WTC11 (cell line): ENCODE measurements around the gene RPL19. TPM values are rescaled to one million over a fixed set of nuclear protein-coding genes. Genes with fewer than 3 reads are reported as not detected.
"Not testable (repeated sequence)": the region's sequence is repeated elsewhere in the genome, so short reads cannot be mapped to it uniquely, and the experiment has no call there.

ENCODE experiments used
- ATAC-seq: fragments of 200-7000 bp; cut with Tn5 transposase; 2 replicates; pipeline ENCODE4 v1.10.0; 2021; ENCODE audit warnings: mild to moderate bottlenecking, moderate library complexity
- CTCF ChIA-PET: fragments of 300-600 bp; sonication (Branson Sonifier 250); formaldehyde crosslinking; loops from one replicate; lab custom pipeline; 2021; ENCODE audit warnings: antibody characterized with exemption; lab: Charles Lee
- POLR2A ChIA-PET: fragments of 350-600 bp; sonication (Branson Sonifier 250); formaldehyde crosslinking; loops from one replicate; lab custom pipeline; 2021; ENCODE audit warnings: antibody characterized with exemption; lab: Charles Lee
- DNase-seq: peaks from one replicate; pipeline ENCODE4 v3.0.0; 2021; ENCODE audit warnings: low spot score
- H3K27ac Mint-ChIP-seq: 2 replicates; pipeline ENCODE4 v1.8.0; 2021; ENCODE audit warnings: mixed read lengths
- H3K27me3 Mint-ChIP-seq: 2 replicates; pipeline ENCODE4 v1.8.0; 2021; ENCODE audit warnings: low read depth, mild to moderate bottlenecking, moderate library complexity, mixed read lengths
- H3K36me3 Mint-ChIP-seq: 2 replicates; pipeline ENCODE4 v1.8.0; 2021; ENCODE audit warnings: mixed read lengths
- H3K4me1 Mint-ChIP-seq: 2 replicates; pipeline ENCODE4 v1.8.0; 2022; ENCODE audit warnings: mixed read lengths
- H3K4me3 Mint-ChIP-seq: 2 replicates; pipeline ENCODE4 v1.8.0; 2021; ENCODE audit warnings: mild to moderate bottlenecking, moderate library complexity, mixed read lengths
- H3K9me3 Mint-ChIP-seq: 2 replicates; pipeline ENCODE4 v1.8.0; 2021; ENCODE audit warnings: mixed read lengths
- AFF4 ChIP-seq: sonication (generic); formaldehyde crosslinking; IDR thresholded peaks from 2 replicates; pipeline ENCODE4 v1.8.1; 2023; ENCODE audit warnings: mild to moderate bottlenecking, missing genetic modification reagents, borderline replicate concordance
- CBFB ChIP-seq: sonication (generic); formaldehyde crosslinking; IDR thresholded peaks from 2 replicates; pipeline ENCODE4 v1.8.1; 2022; ENCODE audit warnings: mild to moderate bottlenecking, low read depth, missing genetic modification reagents
- CDX4 ChIP-seq: fragments of 250-450 bp; sonication (Bioruptor Pico); IDR thresholded peaks from 2 replicates; pipeline ENCODE4 v1.9.0; 2021; ENCODE audit warnings: moderate library complexity, mild to moderate bottlenecking, inconsistent platforms, borderline replicate concordance
- CTCF ChIP-seq: fragments of 200-600 bp; IDR thresholded peaks from 2 replicates; pipeline ENCODE4 v1.8.0; 2022; ENCODE audit warnings: antibody characterized with exemption
- ESRRA ChIP-seq: sonication (generic); formaldehyde crosslinking; IDR thresholded peaks from 2 replicates; pipeline ENCODE4 v1.8.1; 2022; ENCODE audit warnings: mild to moderate bottlenecking, missing genetic modification reagents, borderline replicate concordance
- ETV6 ChIP-seq: sonication (generic); formaldehyde crosslinking; IDR thresholded peaks from 2 replicates; pipeline ENCODE4 v1.8.1; 2022; ENCODE audit warnings: mild to moderate bottlenecking, missing genetic modification reagents
- FOXK1 ChIP-seq: sonication (generic); formaldehyde crosslinking; IDR thresholded peaks from 2 replicates; pipeline ENCODE4 v1.8.0; 2022; ENCODE audit warnings: mild to moderate bottlenecking, moderate library complexity, missing genetic modification reagents
- GRHL2 ChIP-seq: fragments of 250-450 bp; sonication (Bioruptor Pico); IDR thresholded peaks from 2 replicates; pipeline ENCODE4 v1.8.0; 2022; ENCODE audit warnings: mild to moderate bottlenecking, moderate library complexity; ENCODE audit not compliant: insufficient replicate concordance, severe bottlenecking
- JAZF1 ChIP-seq: fragments of 250-450 bp; sonication (Bioruptor Pico); IDR thresholded peaks from 2 replicates; pipeline ENCODE4 v1.9.0; 2021; ENCODE audit warnings: moderate library complexity, mild to moderate bottlenecking, inconsistent platforms
- MAX ChIP-seq: sonication (generic); formaldehyde crosslinking; IDR thresholded peaks from 2 replicates; pipeline ENCODE4 v1.8.0; 2022; ENCODE audit warnings: mild to moderate bottlenecking, missing genetic modification reagents
- PRRX2 ChIP-seq: fragments of 250-450 bp; sonication (Bioruptor Pico); IDR thresholded peaks from 2 replicates; pipeline ENCODE4 v1.8.0; 2021; ENCODE audit warnings: mild to moderate bottlenecking
- RELA ChIP-seq: sonication (generic); formaldehyde crosslinking; IDR thresholded peaks from 2 replicates; pipeline ENCODE4 v1.8.1; 2022; ENCODE audit warnings: missing genetic modification reagents, mild to moderate bottlenecking, borderline replicate concordance
- SOX15 ChIP-seq: fragments of 250-450 bp; sonication (Bioruptor Pico); IDR thresholded peaks from 2 replicates; pipeline ENCODE4 v1.9.0; 2021; ENCODE audit warnings: mild to moderate bottlenecking
- TEAD1 ChIP-seq: sonication (generic); formaldehyde crosslinking; IDR thresholded peaks from 2 replicates; pipeline ENCODE4 v1.8.0; 2022; ENCODE audit warnings: mild to moderate bottlenecking, missing genetic modification reagents
- ZNF232 ChIP-seq: sonication (generic); formaldehyde crosslinking; IDR thresholded peaks from 2 replicates; pipeline ENCODE4 v1.8.0; 2022; ENCODE audit warnings: mild to moderate bottlenecking, missing genetic modification reagents
- ZNF281 ChIP-seq: sonication (generic); formaldehyde crosslinking; IDR thresholded peaks from 2 replicates; pipeline ENCODE4 v1.8.0; 2023; ENCODE audit warnings: mild to moderate bottlenecking, missing genetic modification reagents
- total RNA-seq: library from RNA; stranded (reverse); gene quantifications from 3 replicates; pipeline ENCODE4 v1.2.3, GENCODE V29; 2021

RPL19 gene
- total RNA-seq, 1 experiment from 2014 or later: 1,970 TPM

- TF ChIP-seq AFF4 (CRISPR knock-in tag): no peak
- no peak for TF ChIP-seq CBFB (CRISPR knock-in tag)
Measured at GRCh38 chr17:39244016-39244599, 44.0 kb downstream of the RPL19 start (continued).

GRCh38 chr17:39244600-39245570 is 44.8 kb downstream of the RPL19 start:
- H3K36me3 Mint-ChIP-seq: no peaks in the 10 kb centered on the region
- POLR2A ChIA-PET: interaction anchor here (0.8 to 1.5 kb wide), 4 partner anchors 9 to 80 kb away, joined by 3 to 6 read pairs (median 5); no protein-coding TSS in a partner anchor

GRCh38 chr17:39246274-39246673 is 46.2 kb downstream of the RPL19 start:
- ChIA-PET CTCF (interaction anchor here (0.6 to 15.5 kb wide), 11 partner anchors 10 to 751 kb away, joined by 3 to 626 read pairs (median 7); no protein-coding TSS in a partner anchor), POLR2A (no interaction called here)
- H3K4me3 Mint-ChIP-seq: no peak overlapping the region
- peaks cover 21% of the 10 kb centered on the region for H3K4me1 Mint-ChIP-seq
- ATAC-seq (no peak), DNase-seq (no peak)
- TF ChIP-seq JAZF1 (CRISPR knock-in tag): no peak
- no peak for TF ChIP-seq PRRX2 (CRISPR knock-in tag)
- no peak for TF ChIP-seq ZNF232 (CRISPR knock-in tag)
- TF ChIP-seq SOX15 (CRISPR knock-in tag): no peak
- no peak for TF ChIP-seq RELA (CRISPR knock-in tag)
- no peak for TF ChIP-seq ETV6 (CRISPR knock-in tag)
- TF ChIP-seq ESRRA (CRISPR knock-in tag): no peak
- no peak for TF ChIP-seq TEAD1 (CRISPR knock-in tag)
- no peak for TF ChIP-seq GRHL2 (CRISPR knock-in tag)
- no peak for TF ChIP-seq MAX
- TF ChIP-seq FOXK1 (CRISPR knock-in tag): no peak
- no peak for TF ChIP-seq ZNF281 (CRISPR knock-in tag)
- TF ChIP-seq CDX4 (CRISPR knock-in tag): no peak
- H3K27me3 Mint-ChIP-seq: no peaks in the 10 kb centered on the region; the same call in 1 of the 2 replicates
- no peaks in the 10 kb centered on the region for H3K9me3 Mint-ChIP-seq
- H3K27ac Mint-ChIP-seq: 0 out of 2 replicates have a peak overlapping the region, but pooled peaks have one; percentile 32
- no peaks in the 10 kb centered on the region for H3K36me3 Mint-ChIP-seq

More at GRCh38 chr17:39244600-39245570, 44.8 kb downstream of the RPL19 start:
- CTCF ChIA-PET: interaction anchor here (0.6 to 15.5 kb wide), 53 partner anchors 8 to 847 kb away, joined by 3 to 626 read pairs (median 5); partner anchors contain the start of genes ARL5C, CACNB1, CDK12 and FBXL20
- Mint-ChIP-seq H3K27ac (no peak overlapping the region), H3K4me1 (peaks cover 22% of the 10 kb centered on the region), H3K9me3 (no peaks in the 10 kb centered on the region), H3K27me3 (no peaks in the 10 kb centered on the region; the same call in 1 of the 2 replicates), H3K4me3 (no peak overlapping the region)
- ATAC-seq (peak; percentile 92), DNase-seq (peak; percentile 98)
- peak; percentile 94 for TF ChIP-seq CTCF
- TF ChIP-seq MAX: no peak

- H3K27me3 Mint-ChIP-seq, H3K4me3 Mint-ChIP-seq, H3K36me3 Mint-ChIP-seq, POLR2A ChIA-PET, ATAC-seq, H3K4me1 Mint-ChIP-seq, DNase-seq, H3K9me3 Mint-ChIP-seq, H3K27ac Mint-ChIP-seq: not testable (repeated sequence)
- CTCF ChIA-PET: interaction anchor here (0.7 to 15.5 kb wide), 5 partner anchors 11 to 56 kb away, joined by 3 to 626 read pairs (median 5); no protein-coding TSS in a partner anchor
Measured at GRCh38 chr17:39250076-39250475, 50.0 kb downstream of the RPL19 start.
